Measurements from ENCODE around the gene NUP62.

NUP62 gene

DNA sequence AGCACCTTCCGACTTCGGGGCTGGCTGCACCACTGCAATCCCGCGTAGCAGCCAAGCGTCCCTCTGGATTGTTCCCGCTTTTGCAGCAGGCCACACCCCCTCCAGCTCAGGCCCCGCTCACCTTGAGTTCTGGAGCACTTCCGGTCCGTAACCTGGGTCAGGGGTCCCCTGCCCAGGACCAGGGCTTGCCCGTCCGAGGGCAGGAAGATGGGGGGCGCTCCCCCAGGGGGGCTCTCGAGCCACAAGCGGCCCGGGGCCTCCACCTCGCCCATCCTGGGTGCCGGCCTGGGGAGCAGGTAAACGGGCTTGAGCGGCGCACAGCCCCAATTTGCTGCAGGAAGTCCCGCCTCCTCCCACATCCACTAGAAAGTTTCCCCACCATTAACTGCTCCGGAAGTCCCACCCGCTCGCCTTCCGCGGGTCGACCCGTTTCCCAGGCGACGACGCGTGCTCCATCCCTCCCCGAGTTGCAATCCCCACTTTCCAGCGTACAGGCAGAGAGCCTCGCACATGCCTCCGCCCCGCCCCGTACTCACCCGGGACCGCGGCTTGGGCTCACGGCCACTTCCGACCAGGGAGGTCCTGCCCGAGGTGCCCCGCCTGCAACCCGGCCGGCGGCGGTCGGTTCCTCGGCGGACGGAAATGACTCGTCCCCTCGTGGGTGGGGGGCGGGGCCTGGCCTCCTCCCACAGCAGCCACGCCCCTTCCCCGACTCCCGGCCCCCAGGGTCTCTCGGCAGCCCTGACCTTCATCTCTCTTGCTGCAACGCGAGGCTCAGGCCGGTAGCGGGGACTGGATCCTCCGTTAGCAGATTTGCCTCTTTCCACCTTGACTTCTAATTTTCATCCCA is 62.1 kb downstream of the NUP62 start, which contains the start of gene PNKP:
Gene PNKP (minus strand): TSS at position 644 of the 850 bp plus-strand sequence. CDS start 372 bp downstream, at position 272.
- peak; percentile 81 to 84 for DNase-seq (ENCODE audit: low read depth in 2 of 2)

DNA sequence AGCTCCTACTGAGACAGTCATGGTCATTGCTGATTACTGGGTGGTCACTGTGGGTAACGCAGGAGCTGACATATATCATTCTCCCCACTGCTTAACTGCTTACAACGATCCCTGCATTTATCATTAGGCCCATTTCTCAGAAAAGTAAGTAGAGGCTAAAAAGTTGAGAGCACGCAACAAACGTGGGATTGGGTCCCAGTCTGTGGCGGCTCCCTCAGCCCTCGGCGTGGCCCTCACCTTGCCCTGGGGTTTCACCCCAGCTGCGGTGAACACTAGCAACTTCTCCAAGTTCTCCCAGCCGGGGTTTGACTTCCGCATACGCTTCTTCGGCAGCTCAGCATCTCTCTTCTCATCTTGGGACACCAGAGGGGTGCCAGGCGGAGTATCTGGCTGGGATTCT is 64.4 kb downstream of the NUP62 start:
- no peak for DNase-seq (ENCODE audit: low read depth in 2 of 2)

DNA sequence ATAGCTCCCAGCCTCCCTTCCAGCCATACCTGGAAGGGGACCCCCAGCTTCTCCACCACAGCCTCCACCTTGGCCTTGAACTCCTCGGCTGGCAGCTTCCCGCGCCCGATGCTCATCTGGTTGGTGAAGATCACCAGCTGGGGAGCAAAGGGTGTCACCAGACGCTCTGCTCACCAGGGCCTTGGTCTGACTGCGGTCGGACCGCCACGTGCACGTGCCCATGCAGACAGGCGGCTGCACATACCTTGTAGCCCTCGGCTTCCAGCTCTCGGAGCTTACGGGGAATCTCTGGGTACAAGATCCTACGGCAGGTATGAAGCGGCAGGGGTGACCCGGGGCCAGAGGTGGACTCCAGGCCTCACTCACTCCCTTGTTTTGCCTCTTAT is 65.4 kb downstream of the NUP62 start:
- no peak for DNase-seq (ENCODE audit: low read depth in 2 of 2)

DNA sequence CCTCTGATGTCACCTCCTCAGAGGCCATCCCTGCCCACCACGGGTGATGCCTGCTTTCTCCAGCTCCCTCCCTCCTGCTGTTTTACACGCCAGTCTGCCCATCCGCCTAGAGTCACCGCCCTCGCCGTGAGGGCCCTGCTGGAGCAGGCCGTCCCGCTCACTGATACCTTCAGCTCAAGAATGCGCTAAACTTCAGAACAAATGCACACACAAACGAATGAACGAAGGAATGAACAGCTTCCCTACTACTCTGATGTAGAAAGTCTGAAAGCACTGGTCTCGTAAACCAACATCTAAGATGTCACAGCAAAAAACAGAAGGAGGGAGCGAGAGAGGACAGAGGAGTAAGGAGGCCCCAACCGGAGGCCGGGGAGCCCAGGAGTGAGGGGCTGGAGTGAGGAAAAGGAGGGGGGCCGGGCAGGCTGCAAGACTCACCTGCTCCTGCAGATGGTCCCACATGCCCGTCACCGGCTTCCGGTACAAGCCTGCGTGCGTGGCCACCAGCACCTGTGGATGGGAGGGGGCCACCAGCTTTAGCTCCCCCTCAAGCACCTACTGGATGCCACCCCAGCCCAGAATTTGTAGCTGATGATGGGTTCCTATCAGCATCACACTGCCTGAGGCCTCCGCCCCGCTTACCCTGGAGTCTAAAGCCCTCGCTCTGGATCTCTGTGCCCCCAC is 65.9 kb downstream of the NUP62 start:
- no peak for DNase-seq (ENCODE audit: low read depth in 2 of 2)

DNA sequence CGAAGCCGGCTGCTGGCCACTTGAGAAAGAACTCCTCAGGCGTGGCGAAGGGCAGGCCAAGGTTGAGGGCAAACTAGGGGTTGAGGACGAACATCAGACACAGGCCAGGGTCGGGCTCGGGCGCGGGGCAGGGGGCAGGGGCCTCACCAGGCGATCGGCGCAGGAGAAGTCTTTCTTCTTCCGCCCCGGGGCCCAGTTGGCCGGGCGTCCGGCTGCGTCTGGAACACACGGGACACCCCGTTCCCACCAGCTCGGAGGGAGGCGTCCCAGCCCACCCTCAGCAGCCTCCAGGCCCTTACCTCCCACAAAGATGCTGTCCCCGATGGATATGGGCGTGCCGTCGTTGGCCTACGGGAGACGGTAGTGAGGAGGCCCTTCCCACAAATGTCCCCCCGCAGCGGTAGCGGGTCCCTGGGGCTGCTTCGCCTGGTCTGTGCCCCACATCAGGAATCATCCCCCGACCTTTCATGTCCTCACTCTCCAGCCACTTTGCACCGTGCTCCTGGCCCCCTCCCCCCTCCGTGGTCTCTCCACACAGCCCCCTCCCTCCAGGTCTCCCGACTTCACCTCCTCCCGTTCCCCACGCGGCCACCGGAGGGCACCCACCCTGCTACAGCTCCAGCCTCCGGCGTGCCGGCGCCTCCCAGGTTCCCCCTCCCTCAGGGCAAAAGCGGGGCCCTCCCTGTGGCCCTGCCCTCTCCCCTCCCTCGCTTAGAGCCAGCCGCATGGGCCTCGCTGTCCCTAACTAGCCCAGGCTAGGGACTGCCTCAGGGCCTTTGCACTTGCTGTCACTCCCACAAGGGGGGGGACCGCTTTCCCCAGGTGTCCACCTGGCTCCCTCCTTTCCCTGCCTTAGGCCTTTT is 66.7 kb downstream of the NUP62 start:
- no peak for DNase-seq (ENCODE audit: low read depth in 2 of 2)

DNA sequence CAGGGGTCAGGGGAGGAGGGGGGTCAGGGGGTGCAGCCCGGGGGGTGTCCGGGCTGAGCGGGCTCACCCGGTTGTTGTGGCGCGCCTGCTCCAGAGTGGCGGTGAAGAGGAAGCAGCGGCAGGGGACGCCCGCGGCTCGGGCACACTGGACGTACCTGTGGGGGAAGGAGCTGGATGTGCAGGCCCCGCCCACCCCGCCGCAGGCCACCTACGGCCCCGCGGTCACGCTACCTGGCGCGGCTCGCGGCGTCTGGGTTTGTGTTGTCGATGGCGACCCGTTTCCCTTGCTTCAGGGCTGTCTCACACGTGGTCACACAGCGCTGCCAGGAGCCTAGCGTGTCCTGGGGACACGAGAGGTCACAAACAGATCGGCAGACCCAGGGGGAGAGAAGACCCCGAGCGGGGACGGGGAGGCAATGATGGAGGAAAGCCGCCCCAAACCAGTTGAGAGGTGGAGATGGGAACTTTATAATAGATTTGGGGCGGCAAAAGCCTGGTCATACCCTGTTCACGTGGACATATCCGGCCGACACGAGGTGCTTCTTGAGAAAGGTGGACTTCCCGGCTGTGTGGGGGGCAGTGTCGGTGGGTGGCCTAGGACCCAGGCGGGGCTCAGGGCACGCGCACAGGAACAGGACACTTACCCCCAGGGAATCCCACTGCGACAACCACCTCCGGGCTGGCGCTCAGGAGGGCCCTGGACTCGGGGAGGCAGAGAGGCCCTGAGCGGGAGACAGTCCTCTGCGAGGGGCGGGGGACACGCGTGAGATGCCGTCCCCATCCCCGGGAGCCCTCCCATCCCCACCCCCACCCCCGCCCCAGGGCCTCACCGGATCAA is 67.5 kb downstream of the NUP62 start:
- DNase-seq (ENCODE audit: low read depth in 2 of 2): no peak

DNA sequence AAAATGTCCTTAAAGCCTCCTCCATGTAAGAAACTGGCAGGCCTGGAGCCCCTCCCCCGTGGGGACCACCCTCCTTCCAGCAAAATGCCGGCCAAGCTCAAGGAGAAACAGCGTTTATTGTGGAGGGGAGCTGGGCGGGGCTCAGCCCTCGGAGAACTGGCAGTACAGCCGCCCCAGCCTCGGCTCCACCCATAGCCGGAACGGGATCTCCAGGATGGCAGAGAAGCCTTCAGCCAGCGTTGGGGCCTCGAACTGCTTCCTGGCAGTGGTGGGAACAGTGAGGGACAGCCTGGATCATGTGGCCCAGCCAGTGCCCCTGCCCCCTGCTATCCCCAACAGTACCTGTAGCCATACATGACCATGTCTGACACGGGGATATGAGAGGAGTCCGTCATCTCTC is 68.2 kb downstream of the NUP62 start:
- no peak for DNase-seq (ENCODE audit: low read depth in 2 of 2)

DNA sequence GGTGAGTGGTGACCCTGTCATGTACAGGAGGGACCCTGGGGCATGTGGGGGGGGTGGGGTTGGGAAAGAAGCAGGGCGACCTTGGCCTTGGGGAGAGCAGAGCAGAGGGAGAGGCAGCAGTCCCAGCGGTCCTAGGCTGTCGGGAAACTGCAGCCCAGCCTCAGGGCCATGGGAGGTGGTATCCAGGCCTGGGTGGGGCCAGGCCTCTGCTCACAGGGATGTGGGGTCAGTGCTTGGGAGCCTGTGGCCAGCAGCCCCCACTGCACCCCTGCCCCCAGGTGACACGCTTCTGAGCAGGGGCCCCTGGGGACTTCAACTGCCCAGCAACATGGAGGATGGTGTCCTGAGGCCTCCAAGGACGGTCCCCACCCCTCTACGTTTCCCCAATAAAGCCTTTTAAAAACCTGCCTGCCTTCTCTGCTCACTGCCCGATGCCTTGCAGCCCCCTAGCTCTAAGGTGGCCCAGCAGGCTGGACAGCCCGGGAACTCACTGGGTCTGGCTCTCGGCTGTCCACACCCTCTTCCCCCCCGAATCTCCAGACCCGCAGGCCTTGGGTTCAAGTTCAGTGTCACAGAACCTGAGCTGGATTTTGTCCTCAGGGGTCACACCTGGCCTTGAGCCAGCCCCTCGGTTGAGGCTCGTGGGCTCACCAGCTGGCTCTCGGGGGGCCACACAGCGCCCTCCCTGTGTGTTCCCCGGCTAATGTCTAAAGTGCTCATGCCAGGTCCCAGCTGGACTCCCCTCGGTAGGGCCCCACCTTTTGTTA is 68.8 kb downstream of the NUP62 start:
- DNase-seq (ENCODE audit: low read depth in 2 of 2): no peak

DNA sequence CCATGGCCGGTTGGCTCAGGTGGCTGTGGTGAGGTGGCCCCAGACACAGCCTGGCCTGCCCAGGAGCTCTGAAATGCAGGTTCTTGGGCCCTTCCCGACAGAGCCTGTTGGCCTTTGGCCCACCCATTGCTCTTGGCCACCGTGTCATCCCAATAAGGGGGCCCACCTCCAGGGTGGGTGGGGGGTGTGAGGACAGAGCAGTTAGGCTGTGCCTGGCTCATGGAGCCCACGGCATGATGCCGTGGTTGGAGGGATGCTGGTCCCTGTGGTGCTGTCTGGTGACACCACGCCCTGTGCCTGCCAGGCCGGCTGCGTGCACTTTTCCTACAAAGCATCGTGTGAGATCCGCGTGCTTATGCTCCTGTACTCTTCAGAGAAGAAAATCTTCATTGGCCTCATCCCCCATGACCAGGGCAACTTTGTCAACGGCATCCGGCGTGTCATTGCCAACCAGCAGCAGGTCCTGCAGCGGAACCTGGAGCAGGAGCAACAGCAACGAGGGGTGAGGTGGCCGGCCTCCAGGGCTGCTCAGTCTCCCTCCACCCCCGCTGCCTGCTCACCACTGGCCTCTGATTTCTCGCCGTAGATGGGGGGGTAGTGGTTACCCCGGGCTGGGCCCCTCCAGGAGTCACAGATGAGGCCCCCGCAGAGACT is 69.5 kb downstream of the NUP62 start:
- no peak for DNase-seq (ENCODE audit: low read depth in 2 of 2)

DNA sequence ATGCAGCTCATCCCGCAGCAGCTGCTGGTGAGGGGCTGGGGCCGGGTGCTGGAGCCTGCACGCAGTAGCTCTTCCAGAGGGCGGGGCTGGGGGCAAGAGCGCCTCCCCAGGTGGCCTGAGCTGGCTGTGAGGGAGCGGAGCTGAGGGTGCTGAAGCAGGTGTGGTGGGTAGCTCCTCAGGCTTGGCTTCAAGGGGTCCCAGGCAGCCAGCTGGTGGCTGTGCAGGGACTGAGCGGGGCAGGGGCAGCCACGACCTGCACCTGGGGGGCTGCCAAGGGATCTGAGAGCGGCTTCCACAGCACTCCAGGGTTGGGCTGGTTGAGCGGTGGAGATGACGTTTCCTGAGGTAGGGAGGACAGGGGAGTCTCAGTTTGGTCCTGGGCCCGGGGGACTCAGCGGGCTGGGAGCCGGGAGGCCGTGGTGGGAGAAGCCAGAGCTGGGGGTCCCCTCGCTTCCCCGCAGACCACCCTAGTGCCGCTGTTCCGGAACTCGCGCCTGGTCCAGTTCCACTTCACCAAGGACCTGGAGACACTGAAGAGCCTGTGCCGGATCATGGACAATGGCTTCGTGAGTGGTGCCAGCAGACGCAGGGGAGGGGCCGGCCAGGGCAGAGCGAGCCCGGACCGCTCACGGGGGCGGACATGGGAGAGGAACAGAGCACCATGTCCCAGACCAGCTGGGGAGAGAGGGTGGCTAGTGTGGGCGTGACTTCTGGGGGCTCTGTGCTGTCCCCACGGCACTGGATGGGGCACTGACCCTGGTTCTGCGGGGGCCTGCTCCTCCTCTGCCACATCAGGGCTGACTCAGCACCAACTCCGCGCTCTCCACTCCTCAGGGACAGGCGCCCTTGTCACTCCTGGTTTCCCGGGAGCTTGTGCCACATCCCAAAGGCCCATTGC is 71.0 kb downstream of the NUP62 start:
- DNase-seq (ENCODE audit: low read depth in 2 of 2): no peak

DNA sequence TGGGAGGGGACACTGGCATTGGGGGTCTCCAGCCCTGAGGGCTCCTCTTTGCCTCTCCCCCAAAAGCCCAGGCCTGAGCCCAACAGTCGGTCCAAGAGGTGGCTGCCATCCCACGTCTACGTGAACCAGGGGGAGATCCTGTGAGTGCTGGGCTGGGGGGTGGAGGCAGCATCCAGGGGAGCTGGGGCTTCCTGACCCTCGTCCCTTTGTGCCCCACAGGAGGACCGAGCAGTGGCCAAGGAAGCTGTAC is 71.5 kb downstream of the NUP62 start:
- no peak for DNase-seq (ENCODE audit: low read depth in 2 of 2)

DNA sequence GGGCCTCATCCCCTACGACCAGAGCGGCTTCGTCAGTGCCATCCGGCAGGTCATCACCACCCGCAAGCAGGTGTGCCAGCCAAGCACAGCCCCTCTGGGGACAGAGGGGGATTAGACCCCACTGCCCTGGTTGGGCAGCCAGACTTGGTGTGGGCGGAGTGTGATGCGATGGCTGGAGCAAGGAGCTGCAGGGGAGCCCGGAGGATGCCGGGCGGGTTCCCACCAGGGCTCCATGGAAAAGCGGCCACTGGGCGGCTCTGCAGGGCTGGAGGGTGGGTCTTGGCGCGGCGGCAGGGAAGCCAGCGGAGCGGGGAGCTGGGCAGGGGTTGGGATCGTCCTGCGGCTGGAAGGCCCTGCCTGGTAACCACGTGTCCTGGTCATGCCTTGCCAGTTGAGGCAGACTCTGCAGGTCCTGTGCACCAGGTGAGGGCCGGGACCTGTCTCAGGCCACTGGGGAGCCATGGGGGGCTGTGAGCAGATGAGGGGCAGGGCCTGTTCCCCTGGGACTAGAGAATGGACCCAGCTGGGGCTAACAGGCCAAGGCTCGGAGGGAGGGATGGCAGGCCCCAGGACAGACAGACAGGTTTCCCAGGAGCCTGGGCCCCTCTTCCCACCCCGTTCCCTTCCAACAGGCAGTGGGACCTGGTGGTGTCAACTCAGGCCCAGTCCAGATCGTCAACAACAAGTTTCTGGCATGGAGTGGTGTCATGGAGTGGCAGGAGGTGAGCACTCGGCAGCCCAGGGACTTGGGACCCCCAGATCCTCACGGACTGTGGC is 72.1 kb downstream of the NUP62 start:
- no peak for DNase-seq (ENCODE audit: low read depth in 2 of 2)
